UCSD-AML1 (cell line): ENCODE measurements around the gene COL6A6.
"Not testable (repeated sequence)": the region's sequence is repeated elsewhere in the genome, so short reads cannot be mapped to it uniquely, and the experiment has no call there.

Experiments
- DNase-seq: peaks from one replicate; lab custom pipeline; 2025; ENCODE audit not compliant: unreplicated experiment; lab: John Stamatoyannopoulos, UW

COL6A6 gene

GRCh38 chr3:130529486-130530215 is 12.7 kb downstream of the COL6A6 start:
- no peak for DNase-seq

GRCh38 chr3:130533247-130533646 is 16.3 kb downstream of the COL6A6 start:
- DNase-seq: no peak

GRCh38 chr3:130537673-130538304 is 20.8 kb downstream of the COL6A6 start:
- no peak for DNase-seq

- peak; percentile 42 for DNase-seq
These were observed 22.0 kb downstream of the COL6A6 start for GRCh38 chr3:130539005-130539404.

- DNase-seq: no peak
These were observed 26.3 kb downstream of the COL6A6 start for GRCh38 chr3:130543322-130543721.

GRCh38 chr3:130546920-130547679 is 30.1 kb downstream of the COL6A6 start:
- DNase-seq: no peak

- not testable (repeated sequence) for DNase-seq
These were observed 30.7 kb downstream of the COL6A6 start for GRCh38 chr3:130547680-130548065.

- no peak for DNase-seq
These were observed 31.4 kb downstream of the COL6A6 start for GRCh38 chr3:130548356-130548755.

- DNase-seq: no peak
These were observed 40.5 kb downstream of the COL6A6 start for GRCh38 chr3:130557336-130558035.

- no peak for DNase-seq
These were observed 41.4 kb downstream of the COL6A6 start for GRCh38 chr3:130558366-130558765.

GRCh38 chr3:130565224-130565623 is 48.2 kb downstream of the COL6A6 start:
- DNase-seq: no peak
